ENCODE measurements around the gene ZNF669. TPM values are rescaled to one million over a fixed set of nuclear protein-coding genes. Genes with fewer than 3 reads are reported as not detected.

Gene ZNF669
- total RNA-seq, 1 donor from 2014 or later = 19.8 TPM

GRCh38 chr1:247060771-247061170 lies 43.4 kb downstream of the ZNF669 start:
- DNase-seq (ENCODE audit: extremely low spot score, unreplicated experiment) = no peak
- no peak overlapping the region for H3K27ac Mint-ChIP-seq
- peaks cover 49% of the 10 kb centered on the region for H3K9me3 Mint-ChIP-seq
- no peak for TF ChIP-seq CTCF (conservative IDR thresholded peaks at IDR 0.05)
- peaks cover 51% of the 10 kb centered on the region for H3K36me3 Mint-ChIP-seq
- H3K27me3 Mint-ChIP-seq = no peaks in the 10 kb centered on the region
- no peak overlapping the region for H3K4me3 Mint-ChIP-seq
- H3K4me1 Mint-ChIP-seq (ENCODE audit: unreplicated experiment) = no peaks in the 10 kb centered on the region

- H3K27me3 Mint-ChIP-seq = no peaks in the 10 kb centered on the region
Observed at GRCh38 chr1:247056071-247056470, 48.1 kb downstream of the ZNF669 start.

GRCh38 chr1:247054992-247055415 lies 49.2 kb downstream of the ZNF669 start:
- no peak for TF ChIP-seq CTCF (conservative IDR thresholded peaks at IDR 0.05)
- Mint-ChIP-seq H3K4me3 (no peak overlapping the region), H3K27me3 (no peaks in the 10 kb centered on the region), H3K9me3 (peaks cover 33% of the 10 kb centered on the region), H3K4me1 (ENCODE audit: unreplicated experiment) (no peaks in the 10 kb centered on the region), H3K27ac (no peak overlapping the region), H3K36me3 (peaks cover 49% of the 10 kb centered on the region)
- no peak for DNase-seq (ENCODE audit: extremely low spot score, unreplicated experiment)

More at GRCh38 chr1:247056071-247056470, 48.1 kb downstream of the ZNF669 start:
- Mint-ChIP-seq H3K4me1 (ENCODE audit: unreplicated experiment) (no peaks in the 10 kb centered on the region), H3K9me3 (peaks cover 34% of the 10 kb centered on the region), H3K4me3 (no peak overlapping the region), H3K27ac (no peak overlapping the region), H3K36me3 (peaks cover 54% of the 10 kb centered on the region)
- DNase-seq (ENCODE audit: extremely low spot score, unreplicated experiment) = no peak
- no peak for TF ChIP-seq CTCF (conservative IDR thresholded peaks at IDR 0.05)

Other genes with a start within 250 kb of the ZNF669 start
- 27.0 and 34.9 TPM in 2 replicates for gene AHCTF1, start 172.4 kb downstream of the ZNF669 start, total RNA-seq (ENCODE audit: low replicate concordance)
- gene ZNF695, start 96.3 kb downstream of the ZNF669 start, total RNA-seq (ENCODE audit: low replicate concordance) = 7.4 and 17.9 TPM in 2 replicates
- 6.6 and 8.5 TPM in 2 replicates for gene ZNF670, start 25.5 kb downstream of the ZNF669 start, total RNA-seq (ENCODE audit: low replicate concordance)
- gene ZNF124, start 67.7 kb upstream of the ZNF669 start, total RNA-seq (ENCODE audit: low replicate concordance) = 55.1 and 134 TPM in 2 replicates
- gene VN1R5, start 151.7 kb upstream of the ZNF669 start, total RNA-seq (ENCODE audit: low replicate concordance) = not detected in 2 replicates
- 24.3 and 47.1 TPM in 2 replicates for gene ZNF496, start 227.5 kb upstream of the ZNF669 start, total RNA-seq (ENCODE audit: low replicate concordance)

Data from type B pancreatic cell (in vitro differentiated cells).